Measurements from ENCODE around the gene LPAR1. TPM values are rescaled to one million over a fixed set of nuclear protein-coding genes. Genes with fewer than 3 reads are reported as not detected.

The LPAR1 gene
- total RNA-seq, 1 experiment from 2014 or later: 11.0 TPM

GRCh38 chr9:110932863-110933262 is 105.4 kb downstream of the LPAR1 start:
- H3K4me3 ChIP-seq (ENCODE audit: low read depth in 2 of 2, low read length in 2 of 2): no peak overlapping the region
- no peak for DNase-seq (ENCODE audit: low read depth, low spot score)
- in situ Hi-C loops (cut with HindIII; ENCODE audit: low pct_unique_long_range_greater_than_20kb, low sequenced_read_pairs) (no loop called here), intact Hi-C loops (cut with micrococcal nuclease; ENCODE audit: unreplicated experiment) (no loop called here)
- ATAC-seq: no peak
- BruUV-seq (replicated peaks): no TSS peak
- H3K27ac ChIP-seq (ENCODE audit: low read length): no peak overlapping the region
- H3K4me1 ChIP-seq (ENCODE audit: control insufficient read depth, insufficient read depth, low read length): no peaks in the 10 kb centered on the region
- POLR2A ChIA-PET: no interaction called here
- no peaks in the 10 kb centered on the region for H3K36me3 ChIP-seq (ENCODE audit: control insufficient read depth, insufficient read depth, low read length)
- TF ChIP-seq TCF7L2 (IDR thresholded peaks at IDR 0.05; ENCODE audit: low read depth, low read length) (no peak), POLR2AphosphoS5 (IDR thresholded peaks at IDR 0.05; ENCODE audit: low read depth, low read length) (no peak), CTCF (IDR thresholded peaks at IDR 0.05) (no peak), SIN3A (IDR thresholded peaks at IDR 0.05; ENCODE audit: borderline replicate concordance, insufficient read depth, low read depth, low read length) (no peak)
- TF ChIP-seq, protein P1, sequence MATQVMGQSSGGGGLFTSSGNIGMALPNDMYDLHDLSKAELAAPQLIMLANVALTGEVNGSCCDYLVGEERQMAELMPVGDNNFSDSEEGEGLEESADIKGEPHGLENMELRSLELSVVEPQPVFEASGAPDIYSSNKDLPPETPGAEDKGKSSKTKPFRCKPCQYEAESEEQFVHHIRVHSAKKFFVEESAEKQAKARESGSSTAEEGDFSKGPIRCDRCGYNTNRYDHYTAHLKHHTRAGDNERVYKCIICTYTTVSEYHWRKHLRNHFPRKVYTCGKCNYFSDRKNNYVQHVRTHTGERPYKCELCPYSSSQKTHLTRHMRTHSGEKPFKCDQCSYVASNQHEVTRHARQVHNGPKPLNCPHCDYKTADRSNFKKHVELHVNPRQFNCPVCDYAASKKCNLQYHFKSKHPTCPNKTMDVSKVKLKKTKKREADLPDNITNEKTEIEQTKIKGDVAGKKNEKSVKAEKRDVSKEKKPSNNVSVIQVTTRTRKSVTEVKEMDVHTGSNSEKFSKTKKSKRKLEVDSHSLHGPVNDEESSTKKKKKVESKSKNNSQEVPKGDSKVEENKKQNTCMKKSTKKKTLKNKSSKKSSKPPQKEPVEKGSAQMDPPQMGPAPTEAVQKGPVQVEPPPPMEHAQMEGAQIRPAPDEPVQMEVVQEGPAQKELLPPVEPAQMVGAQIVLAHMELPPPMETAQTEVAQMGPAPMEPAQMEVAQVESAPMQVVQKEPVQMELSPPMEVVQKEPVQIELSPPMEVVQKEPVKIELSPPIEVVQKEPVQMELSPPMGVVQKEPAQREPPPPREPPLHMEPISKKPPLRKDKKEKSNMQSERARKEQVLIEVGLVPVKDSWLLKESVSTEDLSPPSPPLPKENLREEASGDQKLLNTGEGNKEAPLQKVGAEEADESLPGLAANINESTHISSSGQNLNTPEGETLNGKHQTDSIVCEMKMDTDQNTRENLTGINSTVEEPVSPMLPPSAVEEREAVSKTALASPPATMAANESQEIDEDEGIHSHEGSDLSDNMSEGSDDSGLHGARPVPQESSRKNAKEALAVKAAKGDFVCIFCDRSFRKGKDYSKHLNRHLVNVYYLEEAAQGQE (IDR thresholded peaks at IDR 0.05; ENCODE audit: insufficient read depth in 1 of 2, low read depth in 2 of 2, low read length in 1 of 2): no peak
- no peaks in the 10 kb centered on the region for H3K9me3 ChIP-seq (ENCODE audit: control insufficient read depth, insufficient read depth, low read depth, low read length)
- H3K27me3 ChIP-seq (ENCODE audit: control insufficient read depth, insufficient read depth, low read length): no peaks in the 10 kb centered on the region
- CTCF ChIA-PET: no interaction called here

GRCh38 chr9:110928599-110928998 is 109.7 kb downstream of the LPAR1 start:
- TF ChIP-seq CTCF (IDR thresholded peaks at IDR 0.05): no peak
- TF ChIP-seq TCF7L2 (IDR thresholded peaks at IDR 0.05; ENCODE audit: low read depth, low read length): no peak
- TF ChIP-seq POLR2AphosphoS5 (IDR thresholded peaks at IDR 0.05; ENCODE audit: low read depth, low read length): no peak
- no peak for TF ChIP-seq SIN3A (IDR thresholded peaks at IDR 0.05; ENCODE audit: borderline replicate concordance, insufficient read depth, low read depth, low read length)
- TF ChIP-seq, protein P1 (IDR thresholded peaks at IDR 0.05; ENCODE audit: insufficient read depth in 1 of 2, low read depth in 2 of 2, low read length in 1 of 2): no peak
- Histone ChIP-seq H3K27me3 (ENCODE audit: control insufficient read depth, insufficient read depth, low read length) (no peaks in the 10 kb centered on the region), H3K9me3 (ENCODE audit: control insufficient read depth, insufficient read depth, low read depth, low read length) (no peaks in the 10 kb centered on the region), H3K27ac (ENCODE audit: low read length) (no peak overlapping the region), H3K36me3 (ENCODE audit: control insufficient read depth, insufficient read depth, low read length) (no peaks in the 10 kb centered on the region), H3K4me1 (ENCODE audit: control insufficient read depth, insufficient read depth, low read length) (no peaks in the 10 kb centered on the region), H3K4me3 (ENCODE audit: low read depth in 2 of 2, low read length in 2 of 2) (no peak overlapping the region)
- no TSS peak for BruUV-seq (replicated peaks)
- no peak for ATAC-seq
- intact Hi-C loops (cut with micrococcal nuclease; ENCODE audit: unreplicated experiment) (no loop called here), in situ Hi-C loops (cut with HindIII; ENCODE audit: low pct_unique_long_range_greater_than_20kb, low sequenced_read_pairs) (no loop called here)
- CTCF ChIA-PET: no interaction called here
- POLR2A ChIA-PET: no interaction called here
- no peak for DNase-seq (ENCODE audit: low read depth, low spot score)

All from Panc1 (cell line).